ENCODE data around the gene OR1E2. TPM values are rescaled to one million over a fixed set of nuclear protein-coding genes. Genes with fewer than 3 reads are reported as not detected.

Gene OR1E2
- total RNA-seq, 1 experiment from 2014 or later: not detected

GRCh38 chr17:3447625-3448024, 14.0 kb upstream of the OR1E2 start:
- peak; percentile 62 for TF ChIP-seq CTCF (conservative IDR thresholded peaks at IDR 0.05)
- Mint-ChIP-seq H3K27me3 (ENCODE audit: low read depth) (no peaks in the 10 kb centered on the region), H3K36me3 (ENCODE audit: insufficient read depth in 1 of 3, low read depth in 3 of 3) (no peaks in the 10 kb centered on the region)

More at GRCh38 chr17:3447625-3448024, 14.0 kb upstream of the OR1E2 start:
- Histone ChIP-seq H3K27me3 (ENCODE audit: insufficient read depth, low read length) (no peaks in the 10 kb centered on the region), H4K8ac (replicated peaks; ENCODE audit: insufficient read length, low read depth, low read length) (no peak overlapping the region), H3T11ph (ENCODE audit: low read length) (no peak overlapping the region), H3K18ac (ENCODE audit: insufficient read length, low read depth, low read length) (no peak overlapping the region), H2BK5ac (ENCODE audit: insufficient read length, low read length) (no peak overlapping the region), H2BK15ac (ENCODE audit: low read depth, low read length) (no peak overlapping the region), H3K79me1 (ENCODE audit: insufficient read depth, low read depth, low read length, poor library complexity, severe bottlenecking) (no peaks in the 10 kb centered on the region), H4K5ac (ENCODE audit: insufficient read length, low read depth, low read length) (no peak overlapping the region), H2BK120ac (ENCODE audit: low read depth, low read length, poor library complexity, severe bottlenecking) (no peak overlapping the region), H3K23me2 (ENCODE audit: insufficient read length, low read depth, low read length, poor library complexity, severe bottlenecking) (no peaks in the 10 kb centered on the region), H3K23ac (ENCODE audit: insufficient read length, low read depth, low read length) (no peak overlapping the region), H2BK20ac (ENCODE audit: low read depth, low read length, poor library complexity, severe bottlenecking) (no peak overlapping the region), H4K20me1 (ENCODE audit: control insufficient read depth, insufficient read depth, insufficient read length) (no peaks in the 10 kb centered on the region), H3K9ac (ENCODE audit: extremely low read depth, insufficient read length, low read length) (no peak overlapping the region), H3K56ac (ENCODE audit: insufficient read length, low read depth, low read length) (no peak overlapping the region), H2AK5ac (ENCODE audit: insufficient read length, low read length) (no peak overlapping the region), H3K14ac (ENCODE audit: insufficient read depth, low read length) (no peak overlapping the region), H3K27ac (ENCODE audit: insufficient read length, low read depth, low read length) (no peak overlapping the region), H4K91ac (ENCODE audit: insufficient read length, low read depth, low read length) (no peak overlapping the region), H3K4ac (ENCODE audit: low read depth, low read length) (no peak overlapping the region), H3K4me2 (ENCODE audit: insufficient read depth, insufficient read length, low read length) (no peak overlapping the region), H2AFZ (ENCODE audit: low read length) (no peak overlapping the region), H3K9me3 (ENCODE audit: control insufficient read depth, low read depth, low read length) (no peaks in the 10 kb centered on the region), H3K79me2 (ENCODE audit: insufficient read depth, low read length) (no peaks in the 10 kb centered on the region), H3K4me1 (ENCODE audit: insufficient read depth, low read length) (no peaks in the 10 kb centered on the region), H2BK12ac (ENCODE audit: insufficient read length, low read depth, low read length) (no peak overlapping the region)
- DNase-seq: peak; percentile 74
- WGBS (ENCODE audit: extremely low coverage, insufficient read length, low lambda C conversion rate): no CpG with 5 or more reads among the region's 2 CpGs
- no peaks in the 10 kb centered on the region for H3K9me3 Mint-ChIP-seq
- no peaks in the 10 kb centered on the region for H3K4me1 Mint-ChIP-seq
- no peak overlapping the region for H3K27ac Mint-ChIP-seq
- H3K4me3 Mint-ChIP-seq: no peak overlapping the region
